NCI-H2081 (cell line): ENCODE data around the gene LAMC3.
A peak's percentile ranks its signal among the peaks of the same experiment; 100 is the strongest.
"Not testable (repeated sequence)": the region's sequence is repeated elsewhere in the genome, so short reads cannot be mapped to it uniquely, and the experiment has no call there.

Experiments used
- DNase-seq, 2 experiments: peaks; one replicate each; lab custom pipeline; 2025; lab: John Stamatoyannopoulos, UW

Gene LAMC3

DNA sequence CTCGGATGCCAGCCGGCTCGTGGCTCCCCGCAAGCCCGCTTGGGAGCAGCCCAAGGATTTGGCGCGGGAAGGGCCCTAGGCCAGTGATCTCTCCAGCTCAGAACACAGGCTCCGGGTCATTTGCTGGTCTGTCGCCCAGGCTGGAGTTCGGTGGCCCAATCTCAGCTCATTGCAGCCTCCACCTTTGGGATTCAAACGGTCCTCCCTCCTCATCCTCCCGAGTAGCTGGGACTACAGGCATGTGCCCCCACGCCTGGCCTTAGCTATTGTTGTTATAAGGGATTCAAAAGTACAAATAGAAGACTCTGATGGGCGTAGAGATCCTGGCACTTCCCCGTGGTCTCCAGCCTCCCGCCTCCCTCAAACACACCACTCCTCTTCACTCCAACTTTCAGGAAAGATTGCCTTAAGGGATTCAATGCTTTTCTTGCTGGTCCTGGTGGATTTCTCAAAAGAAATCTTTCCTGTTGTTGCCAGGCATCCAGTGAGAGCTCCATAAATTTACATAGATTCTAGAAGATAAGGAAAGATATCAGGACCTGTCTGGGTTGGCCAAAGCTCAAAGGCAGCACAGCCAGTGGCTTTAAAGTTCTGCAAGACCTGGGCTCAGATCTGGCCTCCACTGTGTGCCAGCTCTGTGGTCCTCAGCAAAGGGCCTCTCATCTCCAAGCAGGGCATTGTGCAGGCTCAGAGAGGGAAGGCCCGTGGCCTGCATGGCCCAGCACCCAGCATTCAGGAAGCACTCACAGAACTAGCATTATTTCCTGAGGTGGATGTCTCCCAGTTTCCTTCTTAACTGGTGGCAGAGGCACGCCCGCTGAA lies 88.4 kb downstream of the LAMC3 start:
- no peak for DNase-seq

DNA sequence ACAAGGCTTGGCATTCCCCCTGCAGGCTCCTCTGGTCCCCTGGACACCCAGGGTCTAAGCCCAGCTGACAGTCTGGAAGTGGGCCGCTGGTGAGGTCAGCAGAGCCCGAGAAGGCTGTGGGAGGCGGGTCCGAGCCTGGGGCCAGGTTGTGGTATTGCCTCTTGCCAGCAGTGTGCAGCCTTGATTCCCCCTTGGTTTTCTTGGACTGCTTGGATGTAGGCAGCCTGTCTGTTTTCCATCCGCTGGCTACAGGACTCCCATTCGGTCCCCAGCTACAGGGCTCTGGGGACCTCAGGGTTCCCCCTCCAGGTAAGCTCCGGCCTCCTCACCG lies 88.9 kb downstream of the LAMC3 start:
- no peak for DNase-seq

DNA sequence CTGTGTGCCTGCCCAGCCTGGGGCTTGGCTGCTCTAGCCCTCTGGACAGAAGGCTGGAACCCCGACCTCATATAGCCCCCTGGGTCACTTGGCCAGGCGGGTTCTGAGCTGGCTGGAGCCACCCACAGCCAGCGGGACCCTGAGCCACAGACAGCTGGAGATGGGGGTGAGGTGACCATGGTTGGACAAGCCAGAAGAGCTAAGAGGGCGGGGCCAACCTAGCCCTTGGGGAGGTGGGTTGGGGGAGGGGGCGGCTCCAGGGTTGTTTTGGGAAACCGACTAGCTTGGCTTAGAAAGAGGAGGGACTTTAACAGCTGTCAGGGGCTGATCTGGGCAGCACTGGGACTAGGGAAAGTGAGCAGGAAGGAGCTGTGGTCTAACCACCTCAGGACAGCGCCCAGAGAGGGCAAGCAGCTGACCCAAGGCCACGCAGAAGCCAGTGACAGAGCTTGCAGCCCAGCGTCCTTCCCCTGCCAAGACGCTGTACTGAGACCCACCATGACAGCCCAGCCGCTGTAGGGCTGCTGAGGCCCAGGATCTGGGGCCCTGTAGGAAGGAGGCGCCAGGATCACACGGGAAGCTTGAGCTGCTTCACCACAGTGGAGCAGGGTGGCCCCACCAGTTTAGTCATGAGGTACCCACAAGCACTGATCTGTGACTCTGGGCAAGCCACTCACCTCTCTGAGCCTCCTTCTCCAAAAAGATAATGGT lies 89.6 kb downstream of the LAMC3 start:
- DNase-seq: no peak

DNA sequence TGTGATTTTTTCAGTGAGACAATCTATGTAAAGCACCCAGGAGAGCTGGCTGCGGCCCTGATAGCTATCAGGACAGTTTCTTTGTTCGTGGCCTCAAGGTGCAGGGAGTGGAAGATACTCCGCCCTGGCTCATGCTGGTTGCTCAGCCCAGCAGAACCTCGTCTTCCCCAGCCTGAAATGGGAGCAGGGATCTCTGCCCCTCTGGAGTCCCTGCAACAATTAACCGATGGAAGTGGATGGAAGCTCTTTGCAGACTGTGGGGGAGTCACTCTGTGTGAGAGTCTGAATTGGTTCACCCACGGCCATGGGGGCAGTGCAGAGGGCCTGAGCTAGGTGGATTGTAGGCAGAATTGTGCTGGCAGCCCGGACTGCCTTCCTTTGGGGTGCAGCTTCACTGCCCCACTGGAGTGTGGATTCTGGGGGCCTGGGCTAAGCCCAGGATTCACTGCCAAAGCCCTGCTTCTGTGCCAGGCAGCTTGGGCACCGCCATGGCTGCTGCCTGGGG lies 90.2 kb downstream of the LAMC3 start:
- DNase-seq: no peak

DNA sequence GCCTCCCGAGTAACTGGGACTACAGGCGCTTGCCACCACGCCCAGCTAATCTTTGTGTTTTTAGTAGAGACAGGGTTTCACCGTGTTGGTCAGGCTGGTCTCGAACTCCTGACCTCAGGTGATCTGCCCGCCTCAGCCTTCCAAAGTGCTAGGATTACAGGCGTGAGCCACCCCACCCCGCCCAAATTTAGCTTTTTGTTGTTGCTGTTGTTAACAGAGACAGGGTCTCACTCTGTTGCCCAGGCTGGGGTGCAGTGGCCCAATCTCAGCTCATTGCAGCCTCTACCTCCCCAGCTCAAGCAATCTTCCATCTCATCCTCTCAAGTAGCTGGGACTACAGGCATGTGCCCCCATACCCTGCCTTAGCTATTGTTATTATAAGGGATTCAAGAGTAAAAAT lies 90.9 kb downstream of the LAMC3 start:
- DNase-seq: not testable (repeated sequence)

DNA sequence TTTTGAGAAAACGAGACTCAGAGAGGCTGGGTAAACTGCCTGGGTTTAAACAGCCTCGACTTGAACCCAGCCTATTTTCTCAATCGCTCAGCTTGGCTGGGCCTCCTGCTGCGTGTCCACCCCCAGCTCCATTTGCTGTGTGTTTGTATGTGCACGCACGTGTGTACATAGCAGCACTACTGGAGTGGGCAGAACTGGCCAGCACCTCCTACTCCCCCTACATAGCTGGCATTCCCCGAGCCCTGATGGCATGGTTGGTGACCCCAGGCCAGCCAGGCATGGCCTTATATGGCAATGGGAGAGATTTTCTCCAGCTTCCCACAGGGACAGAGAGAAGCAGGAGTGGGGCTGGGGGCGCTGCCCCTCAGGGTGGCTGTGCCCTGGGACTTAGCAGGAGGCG lies 91.5 kb downstream of the LAMC3 start:
- DNase-seq: no peak

DNA sequence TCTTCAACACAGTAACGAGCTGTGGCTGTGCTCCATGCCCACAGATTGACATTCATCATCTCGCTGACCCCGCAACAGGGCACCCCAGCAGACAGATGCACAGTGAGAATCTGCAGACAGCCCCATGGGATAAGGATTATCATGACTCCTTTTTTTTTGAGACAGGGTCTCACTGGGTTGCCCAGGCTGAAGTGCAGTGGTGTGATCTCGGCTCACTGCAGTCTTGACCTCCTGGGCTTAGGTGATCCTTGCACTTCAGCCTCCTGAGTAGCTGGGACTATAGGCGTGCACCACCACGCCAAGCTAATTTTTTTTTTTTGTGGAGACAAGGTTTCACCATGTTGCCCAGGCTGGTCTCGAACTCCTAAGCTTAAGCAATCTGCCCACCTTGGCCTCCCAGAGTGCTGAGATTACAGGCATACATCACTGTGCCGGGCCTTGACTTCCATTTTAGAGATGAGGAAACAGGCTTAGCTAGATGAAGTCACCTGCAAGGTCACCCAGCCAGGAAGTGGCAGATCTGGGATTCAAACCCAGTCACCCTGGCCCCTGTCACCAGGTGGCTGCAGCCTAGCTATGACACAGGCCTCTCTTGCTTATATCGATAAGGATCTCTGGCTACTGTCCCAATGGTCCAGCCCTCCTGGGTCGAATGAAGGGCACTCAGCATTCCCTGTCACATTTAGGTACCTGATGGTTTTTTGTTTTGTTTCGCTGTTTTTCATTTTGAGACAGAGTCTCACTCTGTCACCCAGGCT lies 92.4 kb downstream of the LAMC3 start:
- DNase-seq: no peak

DNA sequence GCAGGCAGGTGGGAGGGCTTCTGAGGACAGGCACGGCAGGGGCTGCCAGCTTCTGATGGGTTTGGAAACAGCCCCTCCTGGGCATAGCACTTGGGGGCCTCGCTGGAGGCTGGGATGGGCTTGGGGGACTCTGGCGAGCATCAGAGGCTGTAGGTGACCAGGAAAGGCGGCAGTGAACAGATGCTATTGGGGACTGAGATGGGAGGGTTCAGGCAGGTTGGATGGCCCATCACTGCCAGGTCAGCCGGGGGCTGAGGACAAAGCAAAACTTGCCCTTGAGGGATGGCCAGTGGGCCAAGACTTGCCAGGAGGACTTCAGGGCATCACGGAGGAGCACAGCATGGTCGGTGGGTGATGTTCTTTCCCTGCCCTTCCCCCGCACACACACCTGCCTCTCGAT lies 94.0 kb downstream of the LAMC3 start:
- no peak for DNase-seq

DNA sequence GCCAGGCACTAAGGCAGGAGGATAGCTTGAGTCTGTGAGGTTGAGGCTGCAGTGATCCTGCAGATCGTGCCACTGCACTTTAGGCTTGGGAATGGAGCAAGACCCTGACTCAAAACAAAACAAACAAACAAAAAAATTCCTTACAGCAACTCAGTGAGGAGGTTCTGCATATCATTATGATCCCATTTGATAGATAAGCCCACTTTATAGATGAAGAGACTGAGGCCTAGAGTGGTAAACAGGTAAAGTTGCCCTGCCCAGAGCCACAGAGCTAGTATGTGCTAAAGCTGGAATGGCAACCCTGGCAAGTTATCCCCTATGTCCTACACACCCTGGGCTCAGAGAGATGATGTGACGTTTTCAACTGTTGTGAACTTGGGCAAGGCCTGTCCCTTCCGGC lies 94.6 kb downstream of the LAMC3 start:
- no peak for DNase-seq

DNA sequence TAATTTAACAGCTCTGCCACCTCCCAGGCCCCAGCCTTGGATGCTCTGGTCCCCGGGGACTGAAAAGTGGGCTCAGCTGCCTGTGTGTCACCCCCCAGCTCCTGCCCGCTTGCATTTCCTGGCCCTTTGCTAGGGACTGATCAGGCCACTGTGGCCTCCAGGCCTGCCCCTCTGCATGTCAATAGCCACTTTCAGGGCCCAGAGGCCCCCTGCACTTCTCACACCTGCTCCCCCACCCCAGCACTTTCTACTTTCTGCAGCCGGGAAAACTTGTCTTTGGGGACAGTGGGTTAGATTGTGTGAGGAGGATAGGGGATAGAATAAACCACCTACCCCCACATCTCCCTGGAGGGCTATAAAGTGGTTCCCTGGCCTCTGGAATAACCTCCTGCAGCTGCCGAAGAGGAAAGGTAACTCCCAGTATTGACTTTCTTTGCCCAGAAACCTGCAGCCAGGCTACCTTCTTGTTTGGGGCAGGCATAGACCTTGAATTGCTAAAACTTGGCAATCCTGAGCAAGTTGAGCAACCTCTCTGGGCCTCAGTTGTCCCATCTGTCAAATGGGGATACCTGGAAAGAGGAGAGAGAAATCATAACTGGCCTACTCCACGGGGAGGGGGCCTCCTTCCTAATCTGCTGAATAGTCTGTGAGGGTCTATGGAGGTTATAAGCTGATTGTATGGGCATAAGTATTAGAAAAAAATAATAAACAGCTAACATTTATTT lies 95.2 kb downstream of the LAMC3 start:
- no peak for DNase-seq

DNA sequence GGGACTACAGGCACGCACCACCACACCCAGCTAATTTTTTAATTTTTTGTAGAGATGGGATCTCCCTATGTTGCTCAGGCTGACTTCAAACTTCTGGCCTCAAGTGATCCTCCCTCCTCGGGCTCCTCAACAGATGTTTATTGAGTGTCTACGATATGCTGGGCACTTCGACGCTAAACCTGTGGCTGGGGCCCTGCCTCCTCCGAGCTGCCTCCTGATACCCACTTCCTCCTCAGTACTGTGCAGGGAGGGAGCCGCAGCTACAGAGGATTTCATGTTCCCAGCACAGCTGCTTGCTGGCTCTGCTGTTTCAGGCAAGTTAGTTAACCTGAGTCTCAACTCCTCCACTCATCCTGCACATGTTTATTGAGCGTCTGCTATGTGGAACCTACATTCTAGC lies 97.0 kb downstream of the LAMC3 start:
- no peak for DNase-seq

DNA sequence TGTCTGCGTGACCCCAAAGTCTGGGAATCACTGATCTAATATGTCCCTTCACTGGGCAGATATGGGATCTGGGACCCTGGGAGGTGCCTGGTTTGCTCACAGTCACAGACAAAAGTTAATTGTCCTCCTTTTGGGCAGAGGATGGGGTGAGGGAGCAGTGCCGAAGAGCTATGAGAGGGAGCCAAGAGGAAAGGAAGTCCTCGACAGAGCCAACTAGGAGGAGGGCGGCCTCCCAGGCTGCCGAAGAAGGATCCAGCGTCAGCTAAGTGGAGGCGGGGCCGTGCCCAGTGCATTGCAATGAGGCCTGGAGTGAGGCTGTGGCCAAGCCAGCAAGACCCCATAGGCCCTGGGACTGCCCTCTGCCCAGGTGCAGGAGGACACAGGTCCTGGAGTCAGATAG lies 98.8 kb downstream of the LAMC3 start:
- DNase-seq: no peak

DNA sequence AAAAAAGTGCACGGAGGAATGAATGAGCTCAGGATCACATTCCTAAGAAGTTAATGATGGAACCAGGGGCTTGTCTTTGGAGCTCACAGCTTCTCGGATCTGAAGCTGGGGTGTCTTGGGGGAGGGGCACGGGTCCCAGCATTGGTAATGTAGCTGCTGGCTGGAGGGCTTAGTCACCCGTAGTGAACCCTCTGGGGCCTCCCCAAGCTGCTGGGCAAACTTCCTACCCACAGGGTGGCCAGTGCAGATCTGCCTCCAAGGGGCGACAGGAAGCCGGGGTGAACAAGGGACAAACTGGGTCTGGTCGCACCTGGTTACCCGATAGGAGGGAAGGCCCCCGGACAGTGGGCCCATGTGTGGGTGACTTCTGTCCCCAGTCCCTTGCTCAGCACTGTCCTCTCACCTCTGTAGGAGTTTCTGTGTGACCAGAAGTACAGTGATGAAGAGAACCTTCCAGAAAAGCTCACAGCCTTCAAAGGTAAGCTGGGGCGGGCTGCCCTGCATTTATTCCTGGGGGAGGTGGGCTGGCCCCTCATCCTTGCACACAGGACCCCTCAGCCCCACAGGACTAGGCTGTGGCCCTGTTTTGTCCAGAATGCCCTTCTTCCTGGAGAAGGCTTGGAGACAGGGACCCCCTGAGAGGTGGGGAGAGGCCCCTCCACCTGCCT lies 102.3 kb downstream of the LAMC3 start:
- no peak for DNase-seq

DNA sequence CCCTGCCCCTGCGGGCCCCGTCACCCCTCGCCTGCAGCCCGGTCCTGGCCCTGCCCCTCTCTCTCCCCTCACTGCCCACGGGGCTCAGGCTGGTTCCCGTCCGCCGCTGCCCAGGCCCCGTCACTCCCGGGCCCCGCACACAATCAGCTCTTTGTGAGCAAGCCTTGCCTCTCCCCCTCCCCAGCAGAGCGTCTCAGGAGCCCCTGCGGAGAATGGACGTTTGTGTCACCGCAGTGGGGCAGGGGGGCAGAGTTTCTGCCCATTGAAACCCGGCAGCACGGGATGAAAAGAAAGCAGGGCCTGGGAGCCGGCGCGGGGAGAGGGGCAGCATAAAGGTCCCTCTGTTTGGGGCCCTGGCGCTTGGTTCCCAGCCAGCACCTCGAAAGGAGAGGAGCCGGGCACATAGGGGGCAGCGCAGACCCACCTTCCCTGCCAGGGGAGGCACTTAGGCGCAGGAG lies 102.9 kb downstream of the LAMC3 start:
- no peak for DNase-seq

DNA sequence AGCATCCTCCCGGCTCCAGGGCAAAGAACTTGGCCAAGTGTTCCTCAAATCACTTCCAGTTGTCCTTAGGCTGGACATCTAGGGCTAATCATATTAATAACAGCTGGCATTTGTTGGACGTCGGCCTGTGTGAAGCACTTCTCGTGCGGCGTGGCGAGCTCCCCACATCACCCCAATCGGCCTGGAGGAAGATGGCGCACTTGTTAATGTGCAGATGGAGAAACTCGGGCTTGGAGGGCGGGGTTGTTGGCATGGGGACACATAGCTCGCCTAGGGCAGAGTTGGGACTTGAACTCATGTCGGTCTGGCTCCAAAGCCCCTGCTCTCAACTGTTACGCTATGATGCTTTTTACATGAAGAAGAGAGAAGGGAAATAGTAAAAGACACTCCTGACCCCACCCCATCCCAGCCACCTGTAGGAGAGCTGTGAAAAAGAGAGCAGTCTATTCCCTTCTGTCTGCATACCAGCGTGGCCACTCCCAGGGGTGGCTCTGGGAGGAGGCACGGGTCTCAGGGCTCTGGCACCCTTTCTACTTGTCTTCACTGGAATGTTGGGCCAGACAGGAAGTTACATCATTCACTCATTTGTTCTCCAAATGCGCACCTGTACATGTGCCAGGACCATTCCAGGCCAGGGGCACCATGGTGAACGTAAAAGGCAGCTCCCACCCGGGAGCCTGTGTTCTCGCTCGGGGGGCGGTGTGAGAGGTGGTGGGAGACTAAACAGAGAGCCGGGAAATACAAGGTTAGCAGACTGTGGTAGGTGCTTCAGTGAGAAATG lies 103.6 kb downstream of the LAMC3 start:
- no peak for DNase-seq

DNA sequence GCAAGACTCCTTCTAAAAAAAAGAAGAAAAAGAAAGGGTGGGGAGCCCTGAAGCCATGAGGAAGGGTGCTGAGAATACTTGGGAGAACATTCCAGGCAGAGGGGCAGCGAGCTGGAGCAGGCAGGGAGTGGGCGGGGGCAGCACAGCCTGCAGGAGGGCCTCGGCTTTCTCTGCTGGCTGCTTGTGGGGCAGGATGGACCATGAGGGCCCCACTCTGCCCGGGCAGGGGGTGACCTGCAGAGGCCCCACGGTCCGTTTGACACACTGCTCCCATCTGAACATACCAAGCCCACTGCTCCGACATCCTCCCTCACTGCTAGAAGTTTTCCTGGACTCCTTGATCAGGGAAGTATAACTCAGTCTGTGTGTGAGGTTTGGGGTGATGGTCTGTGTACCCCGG lies 104.7 kb downstream of the LAMC3 start:
- no peak for DNase-seq

DNA sequence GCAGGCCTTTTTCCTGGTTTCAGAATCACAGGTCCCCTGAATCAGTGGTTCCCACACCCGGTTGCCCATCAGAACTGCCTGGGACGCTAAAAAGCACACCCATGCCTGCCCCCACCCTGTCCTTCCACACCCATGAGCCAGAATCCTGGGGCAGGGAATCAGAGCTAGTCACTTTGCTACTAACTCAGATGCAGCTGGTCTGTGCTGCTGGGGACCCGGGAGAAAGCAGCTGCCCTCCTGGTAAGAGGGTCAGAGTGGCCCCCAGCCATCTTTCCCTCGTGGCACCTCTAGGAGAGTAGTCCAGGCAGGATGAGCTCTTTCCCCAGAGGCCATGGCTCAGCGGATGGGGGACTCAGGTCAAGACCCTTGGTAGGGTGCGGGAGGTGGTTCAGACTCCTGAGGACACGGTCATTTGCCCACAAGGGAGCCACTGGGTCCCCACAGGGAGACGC lies 105.1 kb downstream of the LAMC3 start:
- no peak for DNase-seq

DNA sequence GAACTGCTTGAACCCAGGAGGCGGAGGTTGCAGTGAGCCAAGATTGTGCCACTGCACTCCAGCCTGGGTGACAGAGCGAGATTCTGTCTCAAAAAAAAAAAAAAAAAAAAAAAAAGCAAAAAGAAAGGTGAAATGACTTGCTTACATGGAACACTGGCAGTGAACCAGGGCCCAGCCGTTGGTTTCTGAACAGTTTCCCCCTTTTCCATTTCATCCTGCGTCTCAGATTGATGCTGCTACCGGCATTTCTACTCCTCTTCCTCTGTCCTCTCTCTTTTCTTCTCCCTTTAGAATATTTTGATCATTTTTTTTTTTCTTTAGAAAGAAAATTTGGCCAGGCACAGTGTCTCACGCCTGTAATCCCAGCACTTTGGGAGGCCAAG lies 106.4 kb downstream of the LAMC3 start:
- DNase-seq: not testable (repeated sequence)

DNA sequence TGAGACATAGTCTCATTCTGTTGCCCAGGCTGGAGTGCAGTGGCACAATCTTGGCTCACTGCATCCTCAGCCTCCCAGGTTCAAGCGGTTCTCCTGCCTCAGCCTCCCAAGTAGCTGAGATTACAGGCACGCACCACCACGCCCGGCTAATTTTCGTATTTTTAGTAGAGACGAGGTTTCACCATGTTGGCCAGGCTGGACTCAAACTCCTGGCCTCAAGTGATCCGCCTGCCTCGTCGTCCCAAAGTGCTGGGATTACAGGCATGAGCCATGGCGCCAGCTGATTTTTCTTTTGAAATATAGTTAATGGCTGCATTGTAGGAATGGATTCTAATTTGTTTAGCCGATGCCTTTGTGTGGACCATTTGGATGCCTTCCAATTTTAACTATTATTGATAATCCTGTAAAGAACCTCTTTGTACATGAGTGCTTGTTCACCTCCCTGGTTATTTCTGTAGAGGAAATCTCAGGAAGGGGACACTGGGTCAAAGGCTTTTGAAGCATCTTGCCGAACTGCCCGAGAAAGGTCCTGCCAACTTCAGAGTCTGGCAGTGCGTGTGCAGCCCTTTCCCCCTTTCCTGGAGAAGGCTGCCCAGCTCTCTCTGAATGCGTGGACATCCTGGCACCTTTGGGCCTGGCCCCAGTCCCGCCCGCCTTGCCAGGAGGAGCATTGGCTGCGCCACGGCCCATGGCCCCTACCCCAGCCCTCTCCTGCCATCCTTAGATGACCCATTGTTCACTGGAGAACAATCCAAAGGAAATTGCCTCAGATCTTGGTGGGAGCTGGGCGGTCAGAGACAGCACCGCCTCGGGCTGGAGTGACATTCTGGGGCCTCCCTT lies 107.5 kb downstream of the LAMC3 start:
- peak; percentile 21 to 46 for DNase-seq
